CD8-positive, alpha-beta memory T cell (primary cell): ENCODE results near the gene CNPY1. TPM values are rescaled to one million over a fixed set of nuclear protein-coding genes. Genes with fewer than 3 reads are reported as not detected.
A peak's percentile ranks its signal among the peaks of the same experiment; 100 is the strongest.

Experiments used
- CTCF ChIA-PET: fragments of 350-600 bp; sonication (Branson Sonifier 250); formaldehyde crosslinking; loops from one replicate; lab custom pipeline; 2021; ENCODE audit warnings: antibody characterized with exemption; lab: Charles Lee
- POLR2A ChIA-PET: fragments of 350-600 bp; sonication (Branson Sonifier 250); formaldehyde crosslinking; loops from one replicate; lab custom pipeline; 2021; ENCODE audit warnings: antibody characterized with exemption; lab: Charles Lee
- DNase-seq, 5 donors: peaks; one replicate each; pipeline versions ENCODE4 v3.0.0 to v3.0.0-alpha.2; 2020 to 2022; ENCODE audit warnings: mixed read lengths in 1 of 5
- H3K27ac ChIP-seq: one replicate; pipeline ENCODE4 v1.7.0; 2013; ENCODE audit warnings: low read depth, mild to moderate bottlenecking, low read length, moderate library complexity
- H3K27me3 ChIP-seq: 2 replicates; pipeline ENCODE4 v1.7.0; 2013; ENCODE audit warnings: low read length, mild to moderate bottlenecking; ENCODE audit not compliant: insufficient read depth, poor library complexity, severe bottlenecking
- H3K36me3 ChIP-seq: 2 replicates; pipeline ENCODE4 v1.7.0; 2013; ENCODE audit warnings: mild to moderate bottlenecking, low read length, moderate library complexity; ENCODE audit not compliant: insufficient read depth
- H3K4me1 ChIP-seq: 2 replicates; pipeline ENCODE4 v1.7.0; 2013; ENCODE audit warnings: mild to moderate bottlenecking, low read length, moderate library complexity; ENCODE audit not compliant: insufficient read depth
- H3K4me3 ChIP-seq: 2 replicates; pipeline ENCODE4 v1.7.0; 2013; ENCODE audit warnings: mild to moderate bottlenecking, low read length
- H3K9me3 ChIP-seq: 2 replicates; pipeline ENCODE4 v1.7.0; 2013; ENCODE audit warnings: mild to moderate bottlenecking, low read length
- H3K27ac Mint-ChIP-seq, 8 donors: one replicate each; pipeline ENCODE4 v1.8.0; 2020 to 2021; ENCODE audit warnings: mixed read lengths in 8 of 8, mild to moderate bottlenecking in 6 of 8, inconsistent platforms in 3 of 8, moderate library complexity in 3 of 8
- H3K27me3 Mint-ChIP-seq, 2 donors: one replicate each; pipeline ENCODE4 v1.8.0; 2020 to 2021; ENCODE audit warnings: mixed read lengths in 2 of 2, mild to moderate bottlenecking in 1 of 2, moderate library complexity in 1 of 2
- H3K36me3 Mint-ChIP-seq, 3 donors: one replicate each; pipeline ENCODE4 v1.8.0; 2020 to 2021; ENCODE audit warnings: mixed read lengths in 3 of 3, inconsistent platforms in 1 of 3, mild to moderate bottlenecking in 1 of 3
- H3K4me1 Mint-ChIP-seq, 3 donors: one replicate each; pipeline ENCODE4 v1.8.0; 2020 to 2021; ENCODE audit warnings: mixed read lengths in 3 of 3, inconsistent platforms in 1 of 3, mild to moderate bottlenecking in 1 of 3
- H3K4me3 Mint-ChIP-seq, 7 donors: one replicate each; pipeline ENCODE4 v1.8.0; 2020 to 2021; ENCODE audit warnings: mixed read lengths in 7 of 7, mild to moderate bottlenecking in 6 of 7, moderate library complexity in 4 of 7, inconsistent platforms in 2 of 7
- H3K9me3 Mint-ChIP-seq, 5 donors: one replicate each; pipeline ENCODE4 v1.8.0; 2020 to 2022; ENCODE audit warnings: mixed read lengths in 5 of 5, mild to moderate bottlenecking in 3 of 5, moderate library complexity in 2 of 5, inconsistent platforms in 1 of 5
- polyA plus RNA-seq: library from polyadenylated mRNA; unstranded; fragments of 300-500 nt; fragmentation: Illumina TruSeq; gene quantifications from one replicate; pipeline ENCODE4 v1.2.3, GENCODE V29; 2021
- total RNA-seq, 2 experiments: library from RNA; stranded (reverse); gene quantifications; one replicate each; pipeline ENCODE4 v1.2.3, GENCODE V29; 2021

CNPY1 gene
- total and polyA plus RNA-seq, 3 experiments from 2014 or later: not detected

GRCh38 chr7:155509359-155509724 is 37.0 kb downstream of the CNPY1 start:
- Mint-ChIP-seq H3K9me3 (peaks cover 0 to 8% (median 5%) of the 10 kb centered on the region in 5 donors), H3K36me3 (no peaks in the 10 kb centered on the region), H3K27ac (peak overlapping the region in 1 of 8 donors; percentile 55), H3K4me3 (peak overlapping the region in 4 of 7 donors; percentile 11 to 52 (median 50)), H3K27me3 (peaks cover 69 to 93% of the 10 kb centered on the region in 2 donors), H3K4me1 (peaks cover 17 to 31% (median 24%) of the 10 kb centered on the region in 3 donors)
- Histone ChIP-seq H3K27ac (no peak overlapping the region), H3K9me3 (no peaks in the 10 kb centered on the region), H3K36me3 (no peaks in the 10 kb centered on the region), H3K4me3 (no peak overlapping the region), H3K4me1 (peaks cover 4% of the 10 kb centered on the region), H3K27me3 (peaks cover 60% of the 10 kb centered on the region)
- DNase-seq: no peak
- POLR2A ChIA-PET: no interaction called here
- CTCF ChIA-PET: no interaction called here

DNA sequence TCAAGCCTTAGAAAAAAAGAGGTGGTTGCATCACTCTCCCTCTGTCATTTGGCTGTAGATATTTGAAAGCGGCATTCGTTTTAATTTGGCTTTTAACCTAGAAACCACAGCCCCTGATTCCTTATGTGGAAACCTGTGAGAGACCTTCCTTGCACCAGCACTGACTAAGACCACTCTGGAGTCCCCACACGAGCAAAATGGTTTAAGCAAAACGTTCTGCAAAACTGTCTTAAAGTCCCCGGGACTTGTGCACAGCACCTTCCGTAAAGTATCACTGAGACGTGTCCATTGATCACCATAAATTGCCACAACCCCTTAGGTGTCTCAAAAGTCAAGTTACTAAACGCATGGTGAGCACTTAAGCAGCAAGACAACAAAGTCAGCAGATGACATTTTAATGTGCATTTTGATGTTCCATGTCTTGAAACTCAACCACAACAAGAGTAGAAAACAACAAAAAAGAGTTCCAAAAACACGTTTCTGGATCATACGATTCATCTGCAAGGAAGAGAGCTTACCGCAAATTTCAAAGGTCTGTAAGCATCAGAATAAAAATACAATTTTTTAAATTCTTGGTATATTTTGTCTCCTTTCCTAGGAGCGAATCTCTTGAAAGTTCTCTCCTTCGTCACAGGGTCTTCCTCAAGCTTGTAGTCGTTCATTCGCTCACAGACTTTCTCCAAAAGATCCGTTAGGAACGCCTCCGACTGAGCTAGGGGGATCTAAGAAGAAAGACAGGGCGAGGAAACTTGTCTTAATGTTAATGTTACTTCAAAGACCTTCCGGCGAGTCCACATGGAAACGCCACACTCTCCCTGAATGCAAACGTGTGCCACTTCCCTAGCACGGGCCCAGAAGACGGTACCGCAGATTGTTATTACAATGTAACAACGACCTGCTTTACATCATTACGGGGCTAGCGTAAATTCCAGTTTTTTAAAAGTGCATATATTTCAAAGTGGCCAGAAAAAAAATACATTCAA is 37.7 kb downstream of the CNPY1 start:
- no peaks in the 10 kb centered on the region for H3K36me3 Mint-ChIP-seq
- POLR2A ChIA-PET: no interaction called here
- Histone ChIP-seq H3K9me3 (no peaks in the 10 kb centered on the region), H3K27me3 (peaks cover 65% of the 10 kb centered on the region), H3K36me3 (no peaks in the 10 kb centered on the region), H3K4me1 (peaks cover 4% of the 10 kb centered on the region), H3K27ac (no peak overlapping the region), H3K4me3 (no peak overlapping the region)
- H3K4me3 Mint-ChIP-seq: peak overlapping the region in 4 of 7 donors; percentile 11 to 52 (median 50)
- DNase-seq: no peak
- H3K27me3 Mint-ChIP-seq: peaks cover 65 to 93% of the 10 kb centered on the region in 2 donors
- peaks cover 0 to 8% (median 5%) of the 10 kb centered on the region in 5 donors for H3K9me3 Mint-ChIP-seq
- CTCF ChIA-PET: no interaction called here
- peaks cover 17 to 31% (median 24%) of the 10 kb centered on the region in 3 donors for H3K4me1 Mint-ChIP-seq
- H3K27ac Mint-ChIP-seq: peak overlapping the region in 1 of 8 donors; percentile 55

GRCh38 chr7:155507576-155507975 is 38.8 kb downstream of the CNPY1 start:
- Histone ChIP-seq H3K27ac (no peak overlapping the region), H3K4me1 (peaks cover 4% of the 10 kb centered on the region), H3K9me3 (no peaks in the 10 kb centered on the region), H3K27me3 (peaks cover 65% of the 10 kb centered on the region), H3K36me3 (no peaks in the 10 kb centered on the region), H3K4me3 (no peak overlapping the region)
- peaks cover 0 to 8% (median 5%) of the 10 kb centered on the region in 5 donors for H3K9me3 Mint-ChIP-seq
- H3K27ac Mint-ChIP-seq: no peak overlapping the region
- H3K36me3 Mint-ChIP-seq: no peaks in the 10 kb centered on the region
- no peak overlapping the region for H3K4me3 Mint-ChIP-seq
- DNase-seq: no peak
- peaks cover 17 to 31% (median 24%) of the 10 kb centered on the region in 3 donors for H3K4me1 Mint-ChIP-seq
- POLR2A ChIA-PET: no interaction called here
- peaks cover 65 to 95% of the 10 kb centered on the region in 2 donors for H3K27me3 Mint-ChIP-seq
- CTCF ChIA-PET: no interaction called here

DNA sequence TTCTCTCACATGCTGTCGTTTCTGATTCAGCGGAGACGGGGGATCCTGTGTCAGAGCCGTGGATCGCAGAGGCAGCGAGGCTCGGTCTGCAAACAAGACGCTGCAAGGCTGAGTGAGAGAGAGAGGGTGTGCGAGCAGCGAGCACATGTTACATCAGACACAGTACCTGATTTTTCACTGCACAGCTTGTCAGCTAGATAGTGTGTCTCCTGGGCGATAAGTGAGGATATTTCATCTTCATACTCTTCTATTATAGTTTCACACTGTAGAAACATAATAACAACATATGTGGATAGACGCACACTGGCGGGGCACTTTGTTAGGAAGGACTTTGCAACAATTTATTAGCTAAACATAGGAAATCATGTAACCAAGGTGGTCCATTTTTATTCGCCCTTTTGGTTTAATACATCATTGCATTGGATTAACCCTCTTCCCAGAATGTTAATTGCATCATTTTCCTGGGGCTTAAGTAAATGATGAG is 39.5 kb downstream of the CNPY1 start:
- Mint-ChIP-seq H3K4me3 (peak overlapping the region in 1 of 7 donors; percentile 17), H3K36me3 (no peaks in the 10 kb centered on the region), H3K9me3 (peaks cover 0 to 8% (median 5%) of the 10 kb centered on the region in 5 donors), H3K27ac (peak overlapping the region in 1 of 8 donors; percentile 17), H3K27me3 (peaks cover 61 to 94% of the 10 kb centered on the region in 2 donors), H3K4me1 (peaks cover 17 to 31% (median 24%) of the 10 kb centered on the region in 3 donors)
- no peak for DNase-seq
- H3K9me3 ChIP-seq: no peaks in the 10 kb centered on the region
- ChIA-PET POLR2A (no interaction called here), CTCF (no interaction called here)
- no peaks in the 10 kb centered on the region for H3K36me3 ChIP-seq
- H3K27ac ChIP-seq: no peak overlapping the region
- H3K4me3 ChIP-seq: no peak overlapping the region
- H3K4me1 ChIP-seq: peaks cover 4% of the 10 kb centered on the region
- peaks cover 58% of the 10 kb centered on the region for H3K27me3 ChIP-seq

DNA sequence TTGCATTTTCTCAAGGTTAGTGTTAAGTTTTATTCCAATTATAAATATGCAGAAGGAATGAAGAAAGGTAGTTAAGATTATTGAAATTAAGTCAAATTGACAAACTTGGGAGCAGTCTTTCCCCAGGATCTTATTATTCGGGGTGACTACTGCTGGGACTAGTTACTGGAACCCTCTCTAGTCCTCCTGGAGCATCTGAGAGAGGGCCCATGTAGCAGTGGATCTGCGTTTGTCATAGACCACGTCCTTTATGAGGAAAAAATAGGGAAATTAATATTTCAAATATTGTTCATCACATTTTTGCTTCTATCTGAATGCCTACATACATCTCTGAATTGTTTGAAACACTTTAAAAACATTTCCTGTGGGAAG is 41.0 kb downstream of the CNPY1 start:
- Mint-ChIP-seq H3K36me3 (no peaks in the 10 kb centered on the region), H3K4me1 (peaks cover 15 to 25% (median 22%) of the 10 kb centered on the region in 3 donors), H3K27me3 (peaks cover 53 to 94% of the 10 kb centered on the region in 2 donors), H3K4me3 (no peak overlapping the region), H3K9me3 (peaks cover 0 to 8% (median 5%) of the 10 kb centered on the region in 5 donors), H3K27ac (no peak overlapping the region)
- H3K27me3 ChIP-seq: peaks cover 52% of the 10 kb centered on the region
- POLR2A ChIA-PET: no interaction called here
- no peak overlapping the region for H3K4me3 ChIP-seq
- H3K36me3 ChIP-seq: no peaks in the 10 kb centered on the region
- H3K4me1 ChIP-seq: peaks cover 4% of the 10 kb centered on the region
- CTCF ChIA-PET: no interaction called here
- H3K27ac ChIP-seq: no peak overlapping the region
- H3K9me3 ChIP-seq: no peaks in the 10 kb centered on the region
- no peak for DNase-seq

DNA sequence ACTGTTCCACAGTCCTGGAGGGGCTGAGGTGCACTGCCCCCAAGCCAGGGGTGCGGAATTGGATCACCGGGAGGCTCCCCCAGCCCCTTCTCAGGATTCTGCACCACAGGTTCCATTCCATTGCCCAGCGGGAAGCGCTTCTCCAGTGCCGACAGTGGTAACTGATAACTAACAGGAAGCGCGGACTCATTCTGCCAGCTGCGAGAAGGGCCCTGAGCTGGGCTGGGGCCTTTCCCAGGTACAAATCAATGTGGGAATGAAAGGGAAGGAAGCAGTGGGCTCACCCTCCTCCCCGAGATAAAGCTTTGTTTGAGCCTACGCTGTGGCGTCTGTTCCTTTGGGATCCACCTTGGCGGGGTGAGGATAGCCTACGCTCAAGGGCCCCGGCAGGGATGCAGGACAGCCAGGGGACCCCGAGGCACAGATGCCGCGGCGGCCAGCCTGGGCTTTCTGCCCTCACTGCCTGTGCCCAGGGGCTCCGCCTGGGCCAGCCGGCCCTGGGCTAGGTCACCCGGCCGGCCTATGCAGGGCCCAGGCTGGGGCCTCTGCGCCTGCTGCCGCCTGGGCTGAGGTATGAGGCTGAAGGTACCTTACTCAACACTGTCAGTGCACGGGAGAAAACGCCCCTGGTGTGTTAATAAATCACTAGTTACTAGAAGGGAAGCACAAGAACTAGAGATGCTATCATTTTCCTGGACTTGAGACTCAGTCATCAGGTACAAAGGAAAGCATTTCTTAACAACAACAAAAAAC is 49.0 kb downstream of the CNPY1 start:
- Mint-ChIP-seq H3K4me3 (peak overlapping the region in 1 of 7 donors; percentile 12), H3K27me3 (peaks cover 12 to 49% of the 10 kb centered on the region in 2 donors), H3K27ac (peak overlapping the region in 1 of 8 donors; percentile 70), H3K9me3 (no peaks in the 10 kb centered on the region), H3K36me3 (no peaks in the 10 kb centered on the region), H3K4me1 (no peaks in the 10 kb centered on the region)
- Histone ChIP-seq H3K36me3 (no peaks in the 10 kb centered on the region), H3K4me3 (no peak overlapping the region), H3K27me3 (peaks cover 23% of the 10 kb centered on the region), H3K4me1 (no peaks in the 10 kb centered on the region), H3K27ac (no peak overlapping the region), H3K9me3 (no peaks in the 10 kb centered on the region)
- ChIA-PET CTCF (no interaction called here), POLR2A (no interaction called here)
- no peak for DNase-seq

DNA sequence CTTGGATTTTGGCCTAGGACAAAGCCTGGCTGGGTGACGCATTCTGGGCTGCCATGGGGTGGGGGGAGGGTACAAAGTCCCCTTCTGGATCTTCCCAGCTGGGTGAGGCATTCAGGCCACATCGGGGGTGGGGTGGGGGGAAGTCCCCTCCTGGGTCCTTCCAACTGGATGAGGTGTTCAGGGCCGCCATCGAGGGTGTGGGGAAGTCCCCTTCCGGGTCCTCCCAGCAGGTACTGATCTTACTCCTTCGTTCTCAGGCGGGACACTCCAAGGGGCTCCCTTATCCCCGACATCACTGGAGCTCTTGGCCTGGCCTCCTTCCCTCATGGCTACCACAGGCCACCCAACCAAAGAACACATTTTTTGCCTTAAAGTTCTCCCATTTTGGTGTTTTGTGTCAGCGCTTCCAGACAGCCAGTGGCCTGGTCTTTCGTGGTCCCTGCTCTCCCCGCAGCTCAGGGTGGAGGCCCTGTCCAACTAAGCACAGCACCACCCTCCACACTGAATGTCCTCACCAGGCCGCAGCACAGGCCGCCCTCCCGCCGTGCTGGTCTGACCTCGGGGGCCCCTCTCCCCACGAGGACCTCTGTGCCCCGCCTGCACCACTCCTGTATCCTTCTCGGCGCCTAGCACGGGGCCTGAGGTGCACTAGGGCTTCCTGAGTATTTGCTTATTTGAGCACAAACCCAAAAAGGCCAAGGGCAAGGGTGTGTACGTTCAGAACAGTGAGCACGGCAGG is 49.9 kb downstream of the CNPY1 start:
- Mint-ChIP-seq H3K36me3 (no peaks in the 10 kb centered on the region), H3K4me3 (no peak overlapping the region), H3K27me3 (peaks cover 13 to 49% of the 10 kb centered on the region in 2 donors), H3K27ac (no peak overlapping the region), H3K9me3 (no peaks in the 10 kb centered on the region), H3K4me1 (peaks cover 6 to 7% (median 7%) of the 10 kb centered on the region in 3 donors)
- Histone ChIP-seq H3K36me3 (no peaks in the 10 kb centered on the region), H3K27me3 (peaks cover 23% of the 10 kb centered on the region), H3K4me1 (peaks cover 5% of the 10 kb centered on the region), H3K4me3 (no peak overlapping the region), H3K27ac (no peak overlapping the region), H3K9me3 (no peaks in the 10 kb centered on the region)
- CTCF ChIA-PET: no interaction called here
- no peak for DNase-seq
- POLR2A ChIA-PET: no interaction called here
